ENCODE results near the gene LAMA3.

DNA sequence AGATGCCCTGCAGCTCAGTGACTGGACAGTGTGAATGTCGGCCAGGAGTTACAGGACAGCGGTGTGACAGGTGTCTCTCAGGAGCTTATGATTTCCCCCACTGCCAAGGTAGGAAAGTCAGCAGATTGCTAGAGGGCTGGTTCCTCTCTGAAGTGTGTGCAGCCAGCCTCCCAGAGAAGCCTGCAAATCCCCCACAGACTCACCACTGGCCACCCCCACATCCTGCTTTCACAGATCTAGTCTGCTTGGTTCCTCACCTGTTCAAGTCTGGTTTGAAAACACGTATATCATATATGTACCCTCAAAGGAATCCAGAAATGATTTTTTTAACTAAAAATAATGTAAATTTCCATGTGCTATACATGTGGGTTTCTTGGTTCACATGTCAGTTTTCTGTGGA, 121.1 kb downstream of the LAMA3 start:
- TF ChIP-seq, protein P1, sequence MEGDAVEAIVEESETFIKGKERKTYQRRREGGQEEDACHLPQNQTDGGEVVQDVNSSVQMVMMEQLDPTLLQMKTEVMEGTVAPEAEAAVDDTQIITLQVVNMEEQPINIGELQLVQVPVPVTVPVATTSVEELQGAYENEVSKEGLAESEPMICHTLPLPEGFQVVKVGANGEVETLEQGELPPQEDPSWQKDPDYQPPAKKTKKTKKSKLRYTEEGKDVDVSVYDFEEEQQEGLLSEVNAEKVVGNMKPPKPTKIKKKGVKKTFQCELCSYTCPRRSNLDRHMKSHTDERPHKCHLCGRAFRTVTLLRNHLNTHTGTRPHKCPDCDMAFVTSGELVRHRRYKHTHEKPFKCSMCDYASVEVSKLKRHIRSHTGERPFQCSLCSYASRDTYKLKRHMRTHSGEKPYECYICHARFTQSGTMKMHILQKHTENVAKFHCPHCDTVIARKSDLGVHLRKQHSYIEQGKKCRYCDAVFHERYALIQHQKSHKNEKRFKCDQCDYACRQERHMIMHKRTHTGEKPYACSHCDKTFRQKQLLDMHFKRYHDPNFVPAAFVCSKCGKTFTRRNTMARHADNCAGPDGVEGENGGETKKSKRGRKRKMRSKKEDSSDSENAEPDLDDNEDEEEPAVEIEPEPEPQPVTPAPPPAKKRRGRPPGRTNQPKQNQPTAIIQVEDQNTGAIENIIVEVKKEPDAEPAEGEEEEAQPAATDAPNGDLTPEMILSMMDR (conservative IDR thresholded peaks at IDR 0.05 in 1 of 2, IDR thresholded peaks at IDR 0.05 in 1 of 2; ENCODE audit: low read depth in 1 of 2, low read length in 2 of 2) = no peak
- no peak for TF ChIP-seq EZH2 (IDR thresholded peaks at IDR 0.05; ENCODE audit: low read length, missing control alignments)
